ENCODE data around the gene RBM4B. TPM values are rescaled to one million over a fixed set of nuclear protein-coding genes. Genes with fewer than 3 reads are reported as not detected.
A peak's percentile ranks its signal among the peaks of the same experiment; 100 is the strongest.

Gene RBM4B
- total and polyA plus RNA-seq, 2 of the 13 experiments (the other 11 are each of a cell fraction or from before 2014, with no cell fraction given), result 25.8 to 32.4 TPM

DNA sequence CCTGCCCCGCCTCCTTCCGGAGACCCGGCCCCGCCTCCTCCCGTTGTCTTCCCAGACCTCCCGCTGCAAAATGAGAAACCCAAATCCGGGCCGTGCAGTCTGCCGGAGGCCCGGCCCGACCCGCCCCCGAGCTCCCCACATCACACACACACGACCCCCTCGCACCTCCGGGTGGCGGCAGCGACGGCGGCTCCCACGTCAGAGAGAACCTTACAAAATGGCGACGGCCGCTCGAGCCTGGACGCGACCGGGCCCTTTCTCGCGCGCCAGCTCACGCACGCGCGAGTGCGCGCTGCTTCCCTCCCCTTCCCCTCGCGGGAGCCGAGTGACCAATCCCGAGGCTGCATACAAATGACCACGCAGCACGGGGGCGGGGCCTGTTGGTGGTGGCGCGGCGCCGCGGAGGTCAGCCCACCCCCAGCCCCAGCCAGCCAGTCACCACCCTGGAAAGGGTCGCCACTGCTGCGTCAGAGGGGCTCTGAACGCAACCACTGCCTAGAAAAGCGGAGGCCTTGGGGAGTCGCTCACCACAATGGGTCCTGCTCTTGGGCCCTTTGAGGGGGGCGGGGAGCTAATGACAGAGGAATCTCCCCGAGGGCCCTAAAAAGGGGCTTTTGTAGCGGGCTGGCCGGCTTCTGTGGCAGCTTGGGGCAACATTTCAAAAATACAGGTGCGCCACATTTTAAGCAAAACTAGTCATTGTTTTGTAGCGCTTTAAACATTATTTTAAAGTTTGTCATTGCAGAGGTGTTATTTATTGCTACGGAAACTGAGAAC lies at the start of gene RBM4B (continued):
- TF ChIP-seq, protein P1, sequence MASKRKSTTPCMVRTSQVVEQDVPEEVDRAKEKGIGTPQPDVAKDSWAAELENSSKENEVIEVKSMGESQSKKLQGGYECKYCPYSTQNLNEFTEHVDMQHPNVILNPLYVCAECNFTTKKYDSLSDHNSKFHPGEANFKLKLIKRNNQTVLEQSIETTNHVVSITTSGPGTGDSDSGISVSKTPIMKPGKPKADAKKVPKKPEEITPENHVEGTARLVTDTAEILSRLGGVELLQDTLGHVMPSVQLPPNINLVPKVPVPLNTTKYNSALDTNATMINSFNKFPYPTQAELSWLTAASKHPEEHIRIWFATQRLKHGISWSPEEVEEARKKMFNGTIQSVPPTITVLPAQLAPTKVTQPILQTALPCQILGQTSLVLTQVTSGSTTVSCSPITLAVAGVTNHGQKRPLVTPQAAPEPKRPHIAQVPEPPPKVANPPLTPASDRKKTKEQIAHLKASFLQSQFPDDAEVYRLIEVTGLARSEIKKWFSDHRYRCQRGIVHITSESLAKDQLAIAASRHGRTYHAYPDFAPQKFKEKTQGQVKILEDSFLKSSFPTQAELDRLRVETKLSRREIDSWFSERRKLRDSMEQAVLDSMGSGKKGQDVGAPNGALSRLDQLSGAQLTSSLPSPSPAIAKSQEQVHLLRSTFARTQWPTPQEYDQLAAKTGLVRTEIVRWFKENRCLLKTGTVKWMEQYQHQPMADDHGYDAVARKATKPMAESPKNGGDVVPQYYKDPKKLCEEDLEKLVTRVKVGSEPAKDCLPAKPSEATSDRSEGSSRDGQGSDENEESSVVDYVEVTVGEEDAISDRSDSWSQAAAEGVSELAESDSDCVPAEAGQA (IDR thresholded peaks at IDR 0.05; ENCODE audit: low read depth), result peak; percentile 91
- TF ChIP-seq, protein P1 (CRISPR knock-in tag; IDR thresholded peaks at IDR 0.05; ENCODE audit: borderline replicate concordance), result 0 out of 2 replicates have a peak, but pooled peaks have one; percentile 65
- TF ChIP-seq ZNF546 (CRISPR knock-in tag; conservative IDR thresholded peaks at IDR 0.05) (peak; percentile 69), ZFP62 (CRISPR knock-in tag; IDR thresholded peaks at IDR 0.05) (no peak), ZFP36L1 (CRISPR knock-in tag; IDR thresholded peaks at IDR 0.05) (peak; percentile 75; the same call in 1 of the 2 replicates), ZNF282 (IDR thresholded peaks at IDR 0.05; ENCODE audit: partially characterized antibody) (no peak), RXRA (CRISPR knock-in tag; IDR thresholded peaks at IDR 0.05) (peak; percentile 25; the same call in 1 of the 2 replicates), TOPORS (CRISPR knock-in tag; IDR thresholded peaks at IDR 0.05) (no peak), NFKBIZ (CRISPR knock-in tag; IDR thresholded peaks at IDR 0.05) (0 out of 2 replicates have a peak, but pooled peaks have one; percentile 23), PHB2 (IDR thresholded peaks at IDR 0.05; ENCODE audit: partially characterized antibody) (no peak), MED1 (CRISPR knock-in tag; IDR thresholded peaks at IDR 0.05) (peak; percentile 53), SIX4 (CRISPR knock-in tag; IDR thresholded peaks at IDR 0.05) (no peak), ZNF562 (CRISPR knock-in tag; IDR thresholded peaks at IDR 0.05; ENCODE audit: borderline replicate concordance) (no peak), FOSL2 (CRISPR knock-in tag; IDR thresholded peaks at IDR 0.05) (0 out of 2 replicates have a peak, but pooled peaks have one; percentile 26), RARG (CRISPR knock-in tag; IDR thresholded peaks at IDR 0.05; ENCODE audit: low read depth) (no peak), ZSCAN30 (CRISPR knock-in tag; IDR thresholded peaks at IDR 0.05) (no peak), ZMAT3 (CRISPR knock-in tag; conservative IDR thresholded peaks at IDR 0.05) (peak; percentile 83; the same call in 1 of the 2 replicates), SUZ12 (IDR thresholded peaks at IDR 0.05; ENCODE audit: low read depth, low read length) (no peak)
- TF ChIP-seq, protein P2, sequence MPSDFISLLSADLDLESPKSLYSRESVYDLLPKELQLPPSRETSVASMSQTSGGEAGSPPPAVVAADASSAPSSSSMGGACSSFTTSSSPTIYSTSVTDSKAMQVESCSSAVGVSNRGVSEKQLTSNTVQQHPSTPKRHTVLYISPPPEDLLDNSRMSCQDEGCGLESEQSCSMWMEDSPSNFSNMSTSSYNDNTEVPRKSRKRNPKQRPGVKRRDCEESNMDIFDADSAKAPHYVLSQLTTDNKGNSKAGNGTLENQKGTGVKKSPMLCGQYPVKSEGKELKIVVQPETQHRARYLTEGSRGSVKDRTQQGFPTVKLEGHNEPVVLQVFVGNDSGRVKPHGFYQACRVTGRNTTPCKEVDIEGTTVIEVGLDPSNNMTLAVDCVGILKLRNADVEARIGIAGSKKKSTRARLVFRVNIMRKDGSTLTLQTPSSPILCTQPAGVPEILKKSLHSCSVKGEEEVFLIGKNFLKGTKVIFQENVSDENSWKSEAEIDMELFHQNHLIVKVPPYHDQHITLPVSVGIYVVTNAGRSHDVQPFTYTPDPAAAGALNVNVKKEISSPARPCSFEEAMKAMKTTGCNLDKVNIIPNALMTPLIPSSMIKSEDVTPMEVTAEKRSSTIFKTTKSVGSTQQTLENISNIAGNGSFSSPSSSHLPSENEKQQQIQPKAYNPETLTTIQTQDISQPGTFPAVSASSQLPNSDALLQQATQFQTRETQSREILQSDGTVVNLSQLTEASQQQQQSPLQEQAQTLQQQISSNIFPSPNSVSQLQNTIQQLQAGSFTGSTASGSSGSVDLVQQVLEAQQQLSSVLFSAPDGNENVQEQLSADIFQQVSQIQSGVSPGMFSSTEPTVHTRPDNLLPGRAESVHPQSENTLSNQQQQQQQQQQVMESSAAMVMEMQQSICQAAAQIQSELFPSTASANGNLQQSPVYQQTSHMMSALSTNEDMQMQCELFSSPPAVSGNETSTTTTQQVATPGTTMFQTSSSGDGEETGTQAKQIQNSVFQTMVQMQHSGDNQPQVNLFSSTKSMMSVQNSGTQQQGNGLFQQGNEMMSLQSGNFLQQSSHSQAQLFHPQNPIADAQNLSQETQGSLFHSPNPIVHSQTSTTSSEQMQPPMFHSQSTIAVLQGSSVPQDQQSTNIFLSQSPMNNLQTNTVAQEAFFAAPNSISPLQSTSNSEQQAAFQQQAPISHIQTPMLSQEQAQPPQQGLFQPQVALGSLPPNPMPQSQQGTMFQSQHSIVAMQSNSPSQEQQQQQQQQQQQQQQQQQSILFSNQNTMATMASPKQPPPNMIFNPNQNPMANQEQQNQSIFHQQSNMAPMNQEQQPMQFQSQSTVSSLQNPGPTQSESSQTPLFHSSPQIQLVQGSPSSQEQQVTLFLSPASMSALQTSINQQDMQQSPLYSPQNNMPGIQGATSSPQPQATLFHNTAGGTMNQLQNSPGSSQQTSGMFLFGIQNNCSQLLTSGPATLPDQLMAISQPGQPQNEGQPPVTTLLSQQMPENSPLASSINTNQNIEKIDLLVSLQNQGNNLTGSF (CRISPR knock-in tag; IDR thresholded peaks at IDR 0.05), result no peak

Measured in HepG2 (cell line).